ENCODE measurements around the gene GDF10. TPM values are rescaled to one million over a fixed set of nuclear protein-coding genes. Genes with fewer than 3 reads are reported as not detected.

The GDF10 gene
- polyA plus RNA-seq, 1 experiment = not detected

DNA sequence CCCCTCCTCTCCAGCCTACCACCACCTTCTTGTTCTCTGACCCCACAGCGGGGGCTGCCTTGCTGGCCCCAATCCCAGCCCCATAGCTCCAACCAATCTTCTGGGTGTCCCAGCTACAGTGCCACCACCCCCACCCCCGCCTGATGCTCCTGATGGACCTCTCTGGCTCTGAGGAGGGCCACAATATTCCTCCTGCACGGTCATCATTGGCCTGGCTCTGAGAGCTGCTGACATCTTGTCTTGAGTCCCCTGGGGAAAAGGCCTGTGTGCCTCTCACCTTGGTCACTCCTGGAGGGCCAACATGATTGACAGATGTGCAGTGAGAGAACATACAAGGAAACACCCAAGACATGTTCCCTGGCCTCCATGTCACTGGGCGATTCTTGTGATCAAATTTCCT, 29.9 kb downstream of the GDF10 start:
- POLR2A ChIA-PET = no interaction called here

DNA sequence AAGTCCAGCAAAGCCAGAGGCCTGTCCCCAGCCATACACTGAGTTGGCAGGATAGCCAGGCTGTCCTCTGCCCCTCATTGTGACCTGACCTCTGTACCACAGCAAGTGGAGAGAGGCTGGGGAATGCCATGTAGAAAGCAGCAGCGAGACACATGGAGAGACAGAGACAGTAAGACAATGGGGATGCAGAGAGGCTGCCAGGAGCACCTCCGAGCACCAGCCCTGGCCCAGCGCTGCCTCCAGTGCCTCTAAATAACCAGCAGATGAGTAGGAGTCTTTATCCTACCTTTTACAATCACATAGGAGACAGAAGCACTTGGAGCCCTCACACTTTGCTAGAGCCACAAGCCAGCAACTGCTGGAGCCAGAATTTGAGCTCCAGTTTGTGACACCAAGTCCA, 30.4 kb downstream of the GDF10 start:
- TF ChIP-seq, protein P1, sequence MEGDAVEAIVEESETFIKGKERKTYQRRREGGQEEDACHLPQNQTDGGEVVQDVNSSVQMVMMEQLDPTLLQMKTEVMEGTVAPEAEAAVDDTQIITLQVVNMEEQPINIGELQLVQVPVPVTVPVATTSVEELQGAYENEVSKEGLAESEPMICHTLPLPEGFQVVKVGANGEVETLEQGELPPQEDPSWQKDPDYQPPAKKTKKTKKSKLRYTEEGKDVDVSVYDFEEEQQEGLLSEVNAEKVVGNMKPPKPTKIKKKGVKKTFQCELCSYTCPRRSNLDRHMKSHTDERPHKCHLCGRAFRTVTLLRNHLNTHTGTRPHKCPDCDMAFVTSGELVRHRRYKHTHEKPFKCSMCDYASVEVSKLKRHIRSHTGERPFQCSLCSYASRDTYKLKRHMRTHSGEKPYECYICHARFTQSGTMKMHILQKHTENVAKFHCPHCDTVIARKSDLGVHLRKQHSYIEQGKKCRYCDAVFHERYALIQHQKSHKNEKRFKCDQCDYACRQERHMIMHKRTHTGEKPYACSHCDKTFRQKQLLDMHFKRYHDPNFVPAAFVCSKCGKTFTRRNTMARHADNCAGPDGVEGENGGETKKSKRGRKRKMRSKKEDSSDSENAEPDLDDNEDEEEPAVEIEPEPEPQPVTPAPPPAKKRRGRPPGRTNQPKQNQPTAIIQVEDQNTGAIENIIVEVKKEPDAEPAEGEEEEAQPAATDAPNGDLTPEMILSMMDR (IDR thresholded peaks at IDR 0.05; ENCODE audit: insufficient read depth, low read depth, low read length) = no peak

More for the DNA sequence above, 29.9 kb downstream of the GDF10 start:
- H3K27me3 ChIP-seq (ENCODE audit: control insufficient read depth, insufficient read depth, low read length) = no peaks in the 10 kb centered on the region; the same call in 1 of the 2 replicates
- TF ChIP-seq, protein P1 (IDR thresholded peaks at IDR 0.05; ENCODE audit: insufficient read depth, low read depth, low read length) = no peak
- H3K36me3 ChIP-seq (ENCODE audit: control insufficient read depth, insufficient read depth, low read length) = no peaks in the 10 kb centered on the region
- no peak for DNase-seq (ENCODE audit: low read depth)
- CTCF ChIA-PET = interaction anchor here (0.7 to 1.1 kb wide), 2 partner anchors 11 to 18 kb away, joined by 3 read pairs; no protein-coding TSS in a partner anchor
- no peak overlapping the region for H3K4me3 ChIP-seq (ENCODE audit: low read depth, low read length)

DNA sequence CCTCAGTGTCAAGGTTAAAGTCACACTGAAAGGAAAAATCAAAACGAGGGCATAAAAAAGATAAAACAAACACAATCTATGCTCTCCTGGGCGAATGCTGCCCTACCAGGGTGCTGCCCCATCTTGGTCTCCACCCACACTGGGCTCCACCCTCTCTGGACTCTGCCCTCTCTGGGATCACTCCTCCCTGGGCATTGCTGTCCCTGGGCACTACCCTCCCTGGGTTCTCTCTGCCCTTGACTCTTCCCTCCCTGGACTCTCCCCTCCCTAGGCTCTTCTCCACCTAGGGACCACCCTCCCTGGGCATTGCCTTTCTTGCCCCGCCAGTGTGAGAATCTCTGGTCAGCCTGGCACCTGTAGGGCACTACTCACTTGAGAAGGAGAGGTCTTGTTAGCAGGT, 30.8 kb downstream of the GDF10 start:
- ChIA-PET POLR2A (no interaction called here), CTCF (no interaction called here)
- TF ChIP-seq, protein P1 (IDR thresholded peaks at IDR 0.05; ENCODE audit: insufficient read depth, low read depth, low read length) = no peak
- H3K27me3 ChIP-seq (ENCODE audit: control insufficient read depth, insufficient read depth, low read length) = 0 out of 2 replicates have a peak, but pooled peaks cover 2% of the 10 kb centered on the region
- DNase-seq (ENCODE audit: low read depth) = no peak
- no peaks in the 10 kb centered on the region for H3K36me3 ChIP-seq (ENCODE audit: control insufficient read depth, insufficient read depth, low read length)
- H3K4me3 ChIP-seq (ENCODE audit: low read depth, low read length) = no peak overlapping the region

More for the DNA sequence above, 30.4 kb downstream of the GDF10 start:
- ChIA-PET POLR2A (no interaction called here), CTCF (interaction anchor here (1.1 kb wide), 1 partner anchor 18 kb away, joined by 3 read pairs; no protein-coding TSS in a partner anchor)
- no peaks in the 10 kb centered on the region; the same call in 1 of the 2 replicates for H3K27me3 ChIP-seq (ENCODE audit: control insufficient read depth, insufficient read depth, low read length)
- no peak overlapping the region for H3K4me3 ChIP-seq (ENCODE audit: low read depth, low read length)
- no peaks in the 10 kb centered on the region for H3K36me3 ChIP-seq (ENCODE audit: control insufficient read depth, insufficient read depth, low read length)
- DNase-seq (ENCODE audit: low read depth) = no peak

DNA sequence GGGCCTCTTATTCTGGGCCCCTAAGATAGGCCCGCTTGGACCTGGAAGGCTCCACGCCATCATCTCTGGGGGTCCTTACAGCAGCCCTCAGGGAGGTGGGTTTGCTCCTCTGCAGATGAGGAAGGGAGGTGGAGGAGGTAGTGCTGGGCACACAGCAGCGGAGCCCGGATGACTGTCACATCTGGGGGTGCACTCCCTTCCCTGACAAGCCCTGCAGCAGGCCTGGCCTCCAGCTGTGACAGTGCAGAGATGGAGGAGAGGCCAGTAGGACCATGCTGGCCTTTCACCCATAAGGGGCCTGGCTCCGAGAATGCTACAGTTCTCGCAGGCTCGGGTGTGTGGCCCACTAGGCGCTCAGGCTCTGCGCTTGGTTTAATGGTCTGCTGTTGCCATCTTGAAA, 31.5 kb downstream of the GDF10 start:
- POLR2A ChIA-PET = no interaction called here
- TF ChIP-seq, protein P1 (IDR thresholded peaks at IDR 0.05; ENCODE audit: insufficient read depth, low read depth, low read length) = no peak
- 0 out of 2 replicates have a peak, but pooled peaks cover 4% of the 10 kb centered on the region for H3K27me3 ChIP-seq (ENCODE audit: control insufficient read depth, insufficient read depth, low read length)
- no peaks in the 10 kb centered on the region for H3K36me3 ChIP-seq (ENCODE audit: control insufficient read depth, insufficient read depth, low read length)
- no peak for DNase-seq (ENCODE audit: low read depth)
- CTCF ChIA-PET = interaction anchor here (1.2 to 1.6 kb wide), 2 partner anchors 9 to 283 kb away, joined by 3 to 5 read pairs; no protein-coding TSS in a partner anchor
- H3K4me3 ChIP-seq (ENCODE audit: low read depth, low read length) = no peak overlapping the region

DNA sequence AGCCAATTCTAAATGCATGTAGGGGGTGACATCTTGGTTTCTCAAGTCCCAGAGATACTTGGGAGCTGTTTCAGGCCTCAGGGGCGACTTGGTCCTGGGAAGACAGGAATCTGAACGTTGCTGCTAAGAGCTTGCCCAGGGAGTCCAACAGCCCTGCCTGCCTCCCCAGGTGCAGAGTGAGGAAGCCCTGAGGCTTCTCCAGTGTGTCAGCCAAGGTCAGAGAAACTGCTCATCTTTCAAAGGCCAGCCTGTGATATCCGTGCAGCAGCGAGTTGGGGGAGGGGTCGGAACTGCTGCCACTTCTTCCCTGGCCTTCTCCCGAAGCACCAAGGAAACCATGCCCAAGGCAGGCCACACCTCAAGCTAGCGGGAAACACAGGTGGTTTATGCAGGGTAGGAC, 32.0 kb downstream of the GDF10 start:
- no peak for DNase-seq (ENCODE audit: low read depth)
- Histone ChIP-seq H3K36me3 (ENCODE audit: control insufficient read depth, insufficient read depth, low read length) (no peaks in the 10 kb centered on the region), H3K4me3 (ENCODE audit: low read depth, low read length) (no peak overlapping the region), H3K27me3 (ENCODE audit: control insufficient read depth, insufficient read depth, low read length) (0 out of 2 replicates have a peak, but pooled peaks cover 4% of the 10 kb centered on the region)
- TF ChIP-seq, protein P1 (IDR thresholded peaks at IDR 0.05; ENCODE audit: insufficient read depth, low read depth, low read length) = no peak
- POLR2A ChIA-PET = no interaction called here
- CTCF ChIA-PET = interaction anchor here (1.2 to 1.6 kb wide), 2 partner anchors 8 to 284 kb away, joined by 3 to 5 read pairs; no protein-coding TSS in a partner anchor
